Measurements from ENCODE around the gene FADS2.
"Not testable (repeated sequence)": the region's sequence is repeated elsewhere in the genome, so short reads cannot be mapped to it uniquely, and the experiment has no call there.

FADS2 gene

GRCh38 chr11:61870541-61871031, 42.5 kb downstream of the FADS2 start:
- DNase-seq, result no peak

GRCh38 chr11:61871158-61871597, 43.1 kb downstream of the FADS2 start:
- DNase-seq, result no peak

- no peak for DNase-seq
Measured at GRCh38 chr11:61872935-61873565, 45.0 kb downstream of the FADS2 start.

- no peak for DNase-seq
Measured at GRCh38 chr11:61873588-61874376, 45.7 kb downstream of the FADS2 start.

- DNase-seq, result no peak
Measured at GRCh38 chr11:61874377-61874809, 46.3 kb downstream of the FADS2 start.

- no peak for DNase-seq
Measured at GRCh38 chr11:61874853-61875252, 46.8 kb downstream of the FADS2 start.

GRCh38 chr11:61875698-61876097, 47.6 kb downstream of the FADS2 start:
- no peak for DNase-seq

- DNase-seq, result no peak
Measured at GRCh38 chr11:61879152-61879551, 51.1 kb downstream of the FADS2 start.

GRCh38 chr11:61880031-61880430, 51.9 kb downstream of the FADS2 start:
- DNase-seq, result no peak

GRCh38 chr11:61880454-61880853, 52.4 kb downstream of the FADS2 start:
- no peak for DNase-seq

- DNase-seq, result no peak
Measured at GRCh38 chr11:61881397-61881796, 53.3 kb downstream of the FADS2 start.

- DNase-seq, result not testable (repeated sequence)
Measured at GRCh38 chr11:61882267-61882666, 54.2 kb downstream of the FADS2 start.

GRCh38 chr11:61882879-61883278, 54.8 kb downstream of the FADS2 start:
- no peak for DNase-seq

- no peak for DNase-seq
Measured at GRCh38 chr11:61883327-61883726, 55.2 kb downstream of the FADS2 start.

GRCh38 chr11:61883947-61884346, 55.8 kb downstream of the FADS2 start:
- no peak for DNase-seq

- DNase-seq, result no peak
Measured at GRCh38 chr11:61885166-61885778, 57.2 kb downstream of the FADS2 start.

- no peak for DNase-seq
Measured at GRCh38 chr11:61885784-61886580, 57.9 kb downstream of the FADS2 start.

- DNase-seq, result no peak
Measured at GRCh38 chr11:61886643-61887042, 58.5 kb downstream of the FADS2 start.

GRCh38 chr11:61887839-61888494, 59.9 kb downstream of the FADS2 start:
- no peak for DNase-seq

- DNase-seq, result no peak
Measured at GRCh38 chr11:61888590-61888989, 60.5 kb downstream of the FADS2 start.

- no peak for DNase-seq
Measured at GRCh38 chr11:61889831-61890230, 61.7 kb downstream of the FADS2 start.
